BJ (cell line): Measurements from ENCODE around the gene ADGB. TPM values are rescaled to one million over a fixed set of nuclear protein-coding genes. Genes with fewer than 3 reads are reported as not detected.

ENCODE experiments used
- CTCF ChIA-PET: fragments of 350-600 bp; formaldehyde crosslinking; extraction: SDS; loops from one replicate; lab custom pipeline; 2021; ENCODE audit warnings: antibody characterized with exemption, inconsistent platforms; lab: Yijun Ruan, JAX
- POLR2A ChIA-PET: fragments of 300-600 bp; sonication (Branson Sonifier 250); formaldehyde crosslinking; extraction: SDS; loops from one replicate; lab custom pipeline; 2021; ENCODE audit warnings: antibody characterized with exemption; lab: Charles Lee
- DNase-seq: peaks from one replicate; pipeline ENCODE4 v3.0.0-alpha.2; 2011; ENCODE audit warnings: low read depth
- H3K27me3 ChIP-seq: 2 replicates; pipeline ENCODE4 v1.6.0; 2011; ENCODE audit warnings: low read length; ENCODE audit not compliant: control insufficient read depth, insufficient read depth
- H3K36me3 ChIP-seq: 2 replicates; pipeline ENCODE4 v1.5.1; 2011; ENCODE audit warnings: low read length; ENCODE audit not compliant: control insufficient read depth, insufficient read depth
- H3K4me3 ChIP-seq: 2 replicates; pipeline ENCODE4 v1.5.1; 2011; ENCODE audit warnings: low read depth, mild to moderate bottlenecking, control low read depth, low read length
- CTCF ChIP-seq: IDR thresholded peaks from 2 replicates; pipeline ENCODE4 v1.5.1; 2011; ENCODE audit warnings: low read depth, mild to moderate bottlenecking, control low read depth, inconsistent platforms, low read length, moderate library complexity; ENCODE audit not compliant: insufficient read depth
- polyA plus RNA-seq: library from polyadenylated mRNA; depleted of rRNA; stranded (reverse); fragments of >200 nt; gene quantifications from 2 replicates; pipeline ENCODE4 v1.2.3, GENCODE V29; 2011

Gene ADGB
- polyA plus RNA-seq, 1 experiment: not detected

- Histone ChIP-seq H3K27me3 (no peaks in the 10 kb centered on the region), H3K4me3 (no peak overlapping the region), H3K36me3 (no peaks in the 10 kb centered on the region)
- ChIA-PET POLR2A (no interaction called here), CTCF (interaction anchor here (0.5 kb wide), 1 partner anchor 306 kb away, joined by 4 read pairs; no protein-coding TSS in a partner anchor)
- no peak for TF ChIP-seq CTCF
- DNase-seq: no peak
These were observed 94.6 kb downstream of the ADGB start for GRCh38 chr6:146693342-146693741.

- ChIA-PET CTCF (interaction anchor here (1.2 to 3.0 kb wide), 3 partner anchors 25 to 161 kb away, joined by 3 to 8 read pairs (median 3); no protein-coding TSS in a partner anchor), POLR2A (no interaction called here)
- no peaks in the 10 kb centered on the region for H3K27me3 ChIP-seq
- H3K4me3 ChIP-seq: no peak overlapping the region
- DNase-seq: no peak
- no peaks in the 10 kb centered on the region for H3K36me3 ChIP-seq
- no peak for TF ChIP-seq CTCF
These were observed 99.1 kb downstream of the ADGB start for GRCh38 chr6:146697921-146698320.

- peak; percentile 68 for TF ChIP-seq CTCF
- ChIA-PET POLR2A (no interaction called here), CTCF (interaction anchor here (0.7 to 1.9 kb wide), 3 partner anchors 100 to 771 kb away, joined by 3 to 7 read pairs (median 4); partner anchors contain the start of gene RAB32)
- H3K4me3 ChIP-seq: no peak overlapping the region
- no peaks in the 10 kb centered on the region for H3K27me3 ChIP-seq
- H3K36me3 ChIP-seq: no peaks in the 10 kb centered on the region
- DNase-seq: peak; percentile 25
These were observed 101.4 kb downstream of the ADGB start for GRCh38 chr6:146700078-146700686.

- H3K4me3 ChIP-seq: no peak overlapping the region
- no peaks in the 10 kb centered on the region for H3K36me3 ChIP-seq
- ChIA-PET POLR2A (no interaction called here), CTCF (interaction anchor here (0.6 to 1.4 kb wide), 4 partner anchors 73 to 854 kb away, joined by 3 to 4 read pairs (median 3); partner anchors contain the start of gene RAB32)
- no peak for TF ChIP-seq CTCF
- no peak for DNase-seq
- H3K27me3 ChIP-seq: no peaks in the 10 kb centered on the region; the same call in 1 of the 2 replicates
These were observed 102.9 kb downstream of the ADGB start for GRCh38 chr6:146701632-146702031.

GRCh38 chr6:146709036-146709622 lies 110.4 kb downstream of the ADGB start:
- POLR2A ChIA-PET: no interaction called here
- CTCF ChIA-PET: no interaction called here
- Histone ChIP-seq H3K4me3 (no peak overlapping the region), H3K27me3 (no peaks in the 10 kb centered on the region; the same call in 1 of the 2 replicates), H3K36me3 (no peaks in the 10 kb centered on the region)
- DNase-seq: no peak
- no peak for TF ChIP-seq CTCF
